ENCODE data around the gene SLC16A2.

SLC16A2 gene

DNA sequence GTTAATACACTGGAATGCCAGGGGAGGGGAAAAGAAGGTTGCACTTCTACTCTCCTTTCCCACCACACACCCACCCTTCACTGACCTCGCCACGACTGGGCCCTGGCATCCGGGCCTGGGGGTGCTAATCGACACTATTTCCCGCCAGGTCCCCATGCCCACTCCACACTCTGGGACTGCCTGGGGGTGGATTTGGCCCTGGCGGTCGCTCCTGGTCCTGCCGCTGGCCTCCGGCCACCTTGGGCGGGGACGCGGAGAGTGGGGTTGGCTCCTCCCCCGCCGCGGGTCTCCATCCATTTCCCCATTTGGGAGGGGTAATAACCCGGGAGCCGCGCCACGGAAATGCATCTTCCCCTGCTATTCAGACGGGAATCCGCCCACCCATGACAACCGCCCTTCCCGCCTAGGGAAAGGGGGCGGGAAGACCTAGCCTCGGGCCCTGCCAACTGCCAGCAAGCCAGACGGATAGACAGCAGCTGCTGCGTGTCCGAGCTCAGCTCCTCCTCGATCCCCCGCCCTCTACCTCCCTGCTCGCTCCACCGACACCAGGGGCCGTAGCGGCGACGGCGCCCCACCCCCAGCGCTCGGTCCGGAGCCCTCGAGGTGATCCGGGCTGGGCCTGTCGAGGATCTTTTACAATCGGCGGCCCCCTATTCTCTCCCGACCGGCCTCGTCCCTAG lies 115.0 kb downstream of the SLC16A2 start:
- Histone ChIP-seq H3K9me3 (ENCODE audit: insufficient read depth, low read length) (no peaks in the 10 kb centered on the region), H3K36me3 (ENCODE audit: low read length) (no peaks in the 10 kb centered on the region), H3K27ac (ENCODE audit: low read depth, low read length) (no peak overlapping the region), H3K9ac (ENCODE audit: low read length) (peak overlapping the region; percentile 24; the same call in 1 of the 2 replicates), H3K4me3 (ENCODE audit: insufficient read depth, low read length, poor library complexity, severe bottlenecking) (peak overlapping the region; percentile 22), H3K9me2 (replicated peaks; ENCODE audit: insufficient read depth, low read length) (no peaks in the 10 kb centered on the region), H3F3A (ENCODE audit: insufficient read depth) (no peaks in the 10 kb centered on the region), H3K27me3 (ENCODE audit: low read length) (no peaks in the 10 kb centered on the region), H3K79me2 (ENCODE audit: insufficient read depth, low read length) (no peaks in the 10 kb centered on the region), H3K4me2 (ENCODE audit: low read depth, low read length, poor library complexity, severe bottlenecking) (peak overlapping the region; percentile 41), H4K20me1 (ENCODE audit: low read depth, low read length) (no peaks in the 10 kb centered on the region), H2AFZ (ENCODE audit: low read depth, low read length, severe bottlenecking) (peak overlapping the region; percentile 34)
- no peak for TF ChIP-seq EZH2phosphoT487 (conservative IDR thresholded peaks at IDR 0.05; ENCODE audit: low read length)
- TF ChIP-seq, protein P1, sequence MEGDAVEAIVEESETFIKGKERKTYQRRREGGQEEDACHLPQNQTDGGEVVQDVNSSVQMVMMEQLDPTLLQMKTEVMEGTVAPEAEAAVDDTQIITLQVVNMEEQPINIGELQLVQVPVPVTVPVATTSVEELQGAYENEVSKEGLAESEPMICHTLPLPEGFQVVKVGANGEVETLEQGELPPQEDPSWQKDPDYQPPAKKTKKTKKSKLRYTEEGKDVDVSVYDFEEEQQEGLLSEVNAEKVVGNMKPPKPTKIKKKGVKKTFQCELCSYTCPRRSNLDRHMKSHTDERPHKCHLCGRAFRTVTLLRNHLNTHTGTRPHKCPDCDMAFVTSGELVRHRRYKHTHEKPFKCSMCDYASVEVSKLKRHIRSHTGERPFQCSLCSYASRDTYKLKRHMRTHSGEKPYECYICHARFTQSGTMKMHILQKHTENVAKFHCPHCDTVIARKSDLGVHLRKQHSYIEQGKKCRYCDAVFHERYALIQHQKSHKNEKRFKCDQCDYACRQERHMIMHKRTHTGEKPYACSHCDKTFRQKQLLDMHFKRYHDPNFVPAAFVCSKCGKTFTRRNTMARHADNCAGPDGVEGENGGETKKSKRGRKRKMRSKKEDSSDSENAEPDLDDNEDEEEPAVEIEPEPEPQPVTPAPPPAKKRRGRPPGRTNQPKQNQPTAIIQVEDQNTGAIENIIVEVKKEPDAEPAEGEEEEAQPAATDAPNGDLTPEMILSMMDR (IDR thresholded peaks at IDR 0.05; ENCODE audit: insufficient read depth, low read length, poor library complexity, severe bottlenecking): no peak

- Histone ChIP-seq H3K4me3 (ENCODE audit: insufficient read depth, low read length, poor library complexity, severe bottlenecking) (peak overlapping the region; percentile 22), H3K9me3 (ENCODE audit: insufficient read depth, low read length) (no peaks in the 10 kb centered on the region), H3K9ac (ENCODE audit: low read length) (no peak overlapping the region), H3K79me2 (ENCODE audit: insufficient read depth, low read length) (no peaks in the 10 kb centered on the region), H3K36me3 (ENCODE audit: low read length) (no peaks in the 10 kb centered on the region), H3K9me2 (replicated peaks; ENCODE audit: insufficient read depth, low read length) (no peaks in the 10 kb centered on the region), H3K27me3 (ENCODE audit: low read length) (no peaks in the 10 kb centered on the region), H3K4me2 (ENCODE audit: low read depth, low read length, poor library complexity, severe bottlenecking) (peak overlapping the region; percentile 41), H2AFZ (ENCODE audit: low read depth, low read length, severe bottlenecking) (peak overlapping the region; percentile 34), H4K20me1 (ENCODE audit: low read depth, low read length) (no peaks in the 10 kb centered on the region), H3K27ac (ENCODE audit: low read depth, low read length) (no peak overlapping the region), H3F3A (ENCODE audit: insufficient read depth) (no peaks in the 10 kb centered on the region)
- TF ChIP-seq EZH2phosphoT487 (conservative IDR thresholded peaks at IDR 0.05; ENCODE audit: low read length): no peak
- TF ChIP-seq, protein P1 (IDR thresholded peaks at IDR 0.05; ENCODE audit: insufficient read depth, low read length, poor library complexity, severe bottlenecking): no peak
These were observed 115.6 kb downstream of the SLC16A2 start for GRCh38 chrX:74536832-74537371.

- Histone ChIP-seq H3K4me3 (ENCODE audit: insufficient read depth, low read length, poor library complexity, severe bottlenecking) (no peak overlapping the region), H4K20me1 (ENCODE audit: low read depth, low read length) (no peaks in the 10 kb centered on the region), H3F3A (ENCODE audit: insufficient read depth) (no peaks in the 10 kb centered on the region), H3K9me3 (ENCODE audit: insufficient read depth, low read length) (no peaks in the 10 kb centered on the region), H3K27ac (ENCODE audit: low read depth, low read length) (no peak overlapping the region), H3K79me2 (ENCODE audit: insufficient read depth, low read length) (no peaks in the 10 kb centered on the region), H2AFZ (ENCODE audit: low read depth, low read length, severe bottlenecking) (no peak overlapping the region), H3K36me3 (ENCODE audit: low read length) (no peaks in the 10 kb centered on the region), H3K27me3 (ENCODE audit: low read length) (no peaks in the 10 kb centered on the region), H3K9ac (ENCODE audit: low read length) (no peak overlapping the region), H3K4me2 (ENCODE audit: low read depth, low read length, poor library complexity, severe bottlenecking) (no peak overlapping the region), H3K9me2 (replicated peaks; ENCODE audit: insufficient read depth, low read length) (no peaks in the 10 kb centered on the region)
- no peak for TF ChIP-seq EZH2phosphoT487 (conservative IDR thresholded peaks at IDR 0.05; ENCODE audit: low read length)
- TF ChIP-seq, protein P1 (IDR thresholded peaks at IDR 0.05; ENCODE audit: insufficient read depth, low read length, poor library complexity, severe bottlenecking): no peak
These were observed 119.4 kb downstream of the SLC16A2 start for GRCh38 chrX:74540635-74541249.
